A673 (cell line): ENCODE data around the gene MYMK.

ENCODE experiments used
- EZH2 ChIP-seq: fragments of 200-600 bp; sonication (generic); IDR thresholded peaks from 2 replicates; pipeline ENCODE4 v1.6.1; 2017; ENCODE audit warnings: borderline replicate concordance, low read depth, mild to moderate bottlenecking, mixed read lengths, antibody characterized with exemption, low read length; ENCODE audit not compliant: poor library complexity, severe bottlenecking
- TF ChIP-seq, protein P1 (sequence below): fragments of 300-800, 200-600 bp; sonication (generic); conservative IDR thresholded peaks from 2 replicates; pipeline ENCODE4 v1.5.1; 2017; ENCODE audit warnings: low read depth, mild to moderate bottlenecking, antibody characterized with exemption, low read length, moderate library complexity, mixed read lengths

DNA sequence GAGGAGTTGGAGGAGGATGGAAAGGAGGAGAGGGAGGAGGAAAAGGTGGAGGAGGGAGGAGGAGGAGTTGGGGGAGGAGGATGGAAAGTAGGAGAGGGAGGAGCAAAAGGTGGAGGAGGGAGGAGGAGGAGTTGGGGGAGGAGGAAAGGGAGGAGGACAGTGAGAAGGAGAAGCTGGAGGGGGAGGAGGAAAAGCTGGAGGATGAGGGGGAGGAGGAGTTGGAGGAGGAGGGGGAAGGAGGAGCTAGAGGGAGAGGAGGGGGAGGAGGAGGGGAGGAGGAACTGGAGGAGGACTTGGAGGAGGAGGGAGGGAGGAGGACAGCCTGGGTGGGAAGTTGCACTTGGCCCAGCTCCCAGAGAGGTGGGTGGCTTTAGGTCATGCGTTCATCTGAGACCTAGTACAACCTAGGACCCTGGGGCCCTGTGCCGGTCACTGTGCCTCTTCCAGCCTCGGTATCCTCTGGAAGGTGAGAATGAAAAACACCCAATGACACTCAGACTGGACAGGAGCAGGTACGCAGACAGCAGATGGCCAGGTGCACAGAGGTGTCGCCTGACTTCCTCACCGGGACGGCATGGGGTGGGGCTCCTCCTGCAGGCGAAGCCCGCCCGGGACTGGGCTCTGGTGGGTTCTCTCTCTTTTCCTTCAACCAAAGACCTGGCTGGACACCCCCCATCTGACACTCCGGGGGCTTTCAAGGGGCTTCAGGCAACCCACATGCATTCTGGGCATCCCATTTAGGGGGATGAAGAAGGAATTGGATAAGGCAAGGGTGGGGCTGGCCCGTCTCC is 33.7 kb downstream of the MYMK start:
- no peak for TF ChIP-seq EZH2
- TF ChIP-seq, protein P1, sequence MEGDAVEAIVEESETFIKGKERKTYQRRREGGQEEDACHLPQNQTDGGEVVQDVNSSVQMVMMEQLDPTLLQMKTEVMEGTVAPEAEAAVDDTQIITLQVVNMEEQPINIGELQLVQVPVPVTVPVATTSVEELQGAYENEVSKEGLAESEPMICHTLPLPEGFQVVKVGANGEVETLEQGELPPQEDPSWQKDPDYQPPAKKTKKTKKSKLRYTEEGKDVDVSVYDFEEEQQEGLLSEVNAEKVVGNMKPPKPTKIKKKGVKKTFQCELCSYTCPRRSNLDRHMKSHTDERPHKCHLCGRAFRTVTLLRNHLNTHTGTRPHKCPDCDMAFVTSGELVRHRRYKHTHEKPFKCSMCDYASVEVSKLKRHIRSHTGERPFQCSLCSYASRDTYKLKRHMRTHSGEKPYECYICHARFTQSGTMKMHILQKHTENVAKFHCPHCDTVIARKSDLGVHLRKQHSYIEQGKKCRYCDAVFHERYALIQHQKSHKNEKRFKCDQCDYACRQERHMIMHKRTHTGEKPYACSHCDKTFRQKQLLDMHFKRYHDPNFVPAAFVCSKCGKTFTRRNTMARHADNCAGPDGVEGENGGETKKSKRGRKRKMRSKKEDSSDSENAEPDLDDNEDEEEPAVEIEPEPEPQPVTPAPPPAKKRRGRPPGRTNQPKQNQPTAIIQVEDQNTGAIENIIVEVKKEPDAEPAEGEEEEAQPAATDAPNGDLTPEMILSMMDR = no peak
